Epithelial cell of esophagus (primary cell): ENCODE measurements around the gene NINL.

Experiments
- DNase-seq: peaks from one replicate; pipeline ENCODE4 v3.0.0; 2010; ENCODE audit warnings: low read depth
- H3K4me3 ChIP-seq: 2 replicates; pipeline ENCODE4 v1.5.1; 2011; ENCODE audit warnings: mild to moderate bottlenecking, low read length, control low read depth
- TF ChIP-seq, protein P1 (sequence below): IDR thresholded peaks from 2 replicates; pipeline ENCODE4 v1.5.1; 2011; ENCODE audit warnings: low read depth, mild to moderate bottlenecking, low read length, control low read depth, inconsistent platforms; ENCODE audit not compliant: insufficient read depth; ENCODE audit errors: missing control alignments

Gene NINL

DNA sequence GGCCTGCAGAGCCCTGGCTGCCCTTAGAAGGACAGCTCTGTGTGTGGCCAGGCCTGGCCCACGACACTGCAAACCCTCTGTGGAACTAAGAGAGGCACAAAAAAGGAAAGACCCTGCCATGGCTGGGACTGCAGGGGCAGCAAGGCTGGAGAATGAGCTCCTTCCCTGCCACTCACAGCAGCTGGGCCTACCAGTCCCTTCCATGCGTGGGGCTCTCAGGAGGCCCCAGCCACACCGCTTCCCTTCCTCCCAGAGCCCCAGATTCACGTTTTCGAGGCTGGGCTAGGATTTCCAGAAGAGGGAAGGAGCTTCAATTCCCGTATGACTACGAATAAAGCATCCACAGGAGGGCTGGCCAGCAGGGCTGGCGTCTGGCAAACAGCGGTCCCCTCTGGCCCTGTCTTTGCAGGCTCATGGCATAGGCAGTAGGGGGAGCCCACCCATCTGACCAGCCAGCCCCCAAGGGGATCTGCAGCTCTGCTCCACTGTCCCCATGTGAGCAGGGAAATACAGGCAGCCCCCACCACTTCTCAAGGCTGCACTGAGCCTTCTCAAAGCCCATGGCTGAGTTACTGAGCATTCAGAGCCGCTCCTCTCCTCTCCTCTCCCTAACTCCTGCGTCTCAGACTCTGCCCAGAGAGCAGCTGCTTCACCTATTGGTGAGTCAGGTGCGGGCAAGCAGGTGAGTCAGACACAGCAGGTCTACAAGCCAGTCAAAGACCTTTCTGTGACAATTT lies 53.1 kb downstream of the NINL start:
- TF ChIP-seq, protein P1, sequence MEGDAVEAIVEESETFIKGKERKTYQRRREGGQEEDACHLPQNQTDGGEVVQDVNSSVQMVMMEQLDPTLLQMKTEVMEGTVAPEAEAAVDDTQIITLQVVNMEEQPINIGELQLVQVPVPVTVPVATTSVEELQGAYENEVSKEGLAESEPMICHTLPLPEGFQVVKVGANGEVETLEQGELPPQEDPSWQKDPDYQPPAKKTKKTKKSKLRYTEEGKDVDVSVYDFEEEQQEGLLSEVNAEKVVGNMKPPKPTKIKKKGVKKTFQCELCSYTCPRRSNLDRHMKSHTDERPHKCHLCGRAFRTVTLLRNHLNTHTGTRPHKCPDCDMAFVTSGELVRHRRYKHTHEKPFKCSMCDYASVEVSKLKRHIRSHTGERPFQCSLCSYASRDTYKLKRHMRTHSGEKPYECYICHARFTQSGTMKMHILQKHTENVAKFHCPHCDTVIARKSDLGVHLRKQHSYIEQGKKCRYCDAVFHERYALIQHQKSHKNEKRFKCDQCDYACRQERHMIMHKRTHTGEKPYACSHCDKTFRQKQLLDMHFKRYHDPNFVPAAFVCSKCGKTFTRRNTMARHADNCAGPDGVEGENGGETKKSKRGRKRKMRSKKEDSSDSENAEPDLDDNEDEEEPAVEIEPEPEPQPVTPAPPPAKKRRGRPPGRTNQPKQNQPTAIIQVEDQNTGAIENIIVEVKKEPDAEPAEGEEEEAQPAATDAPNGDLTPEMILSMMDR: peak; percentile 8
- DNase-seq: peak; percentile 81
- no peak overlapping the region for H3K4me3 ChIP-seq

DNA sequence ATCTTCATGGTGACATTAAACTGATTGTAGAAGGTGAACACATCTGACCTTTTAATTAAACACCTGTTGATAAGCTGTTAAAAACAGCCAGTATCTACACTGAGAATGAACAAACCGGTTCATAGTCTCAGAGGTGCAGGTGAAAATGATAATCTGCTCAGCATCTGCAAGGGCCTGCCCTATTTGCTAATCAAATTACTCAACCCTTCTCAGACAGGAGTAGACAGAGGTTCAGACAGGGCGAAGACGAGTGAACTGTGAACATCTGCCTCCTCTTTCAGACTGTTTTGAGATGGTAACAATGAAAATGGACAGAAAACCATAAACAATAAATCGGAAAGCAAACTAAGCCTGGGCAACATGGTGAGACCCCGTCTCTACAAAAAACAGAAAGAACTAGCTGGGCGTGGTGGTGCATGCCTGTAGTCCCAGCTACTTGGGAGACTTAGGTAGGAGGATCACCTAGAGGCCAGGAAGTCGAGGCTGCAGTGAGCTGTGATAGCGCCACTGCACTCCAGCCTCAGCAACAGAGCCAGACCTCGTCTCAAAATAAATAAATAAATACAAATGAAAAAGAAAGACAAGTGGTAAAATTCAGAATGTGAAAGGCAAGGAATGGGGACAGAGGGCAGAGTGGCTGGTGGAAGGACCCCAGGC lies 55.9 kb downstream of the NINL start:
- H3K4me3 ChIP-seq: no peak overlapping the region
- TF ChIP-seq, protein P1: no peak
- DNase-seq: peak; percentile 34

DNA sequence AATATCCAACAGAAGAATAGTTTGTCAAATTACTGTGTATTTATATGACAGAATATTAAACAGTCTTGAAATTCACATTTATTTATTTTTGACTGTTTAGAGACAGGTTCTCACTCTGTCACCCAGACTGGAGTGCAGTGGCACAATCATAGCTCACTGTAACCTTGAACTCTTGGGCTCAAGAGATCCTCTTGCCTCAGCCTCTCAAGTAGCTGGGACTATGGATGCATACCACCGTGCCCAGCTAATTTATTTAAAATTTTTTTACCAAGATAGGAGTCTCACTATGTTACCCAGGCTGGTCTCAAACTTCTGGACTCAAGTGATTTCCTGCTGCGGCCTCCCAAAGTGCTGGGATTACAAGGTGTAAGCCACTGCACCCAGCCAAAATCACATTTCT lies 57.4 kb downstream of the NINL start:
- TF ChIP-seq, protein P1: no peak
- H3K4me3 ChIP-seq: no peak overlapping the region
- DNase-seq: no peak

DNA sequence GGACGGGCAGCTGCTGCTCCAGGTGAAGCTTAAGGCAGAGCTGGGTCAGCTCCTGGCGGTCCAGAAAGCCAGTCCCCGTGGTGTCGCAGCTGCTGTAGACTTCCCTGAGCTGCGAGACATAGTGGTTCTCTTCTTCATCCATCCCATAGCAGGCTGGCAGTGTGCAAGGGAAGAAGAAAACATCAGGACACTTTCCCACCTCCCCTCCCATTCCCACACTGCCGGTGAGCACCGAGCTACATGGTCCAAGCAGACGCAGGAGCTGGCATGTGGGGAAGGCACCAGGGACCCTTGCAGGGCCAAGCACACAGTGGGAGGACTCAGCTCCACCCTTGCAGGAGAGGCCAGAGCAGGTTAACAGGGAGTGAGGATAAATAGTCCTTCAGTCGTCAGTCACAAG lies 58.9 kb downstream of the NINL start:
- TF ChIP-seq, protein P1: no peak
- H3K4me3 ChIP-seq: no peak overlapping the region
- no peak for DNase-seq

DNA sequence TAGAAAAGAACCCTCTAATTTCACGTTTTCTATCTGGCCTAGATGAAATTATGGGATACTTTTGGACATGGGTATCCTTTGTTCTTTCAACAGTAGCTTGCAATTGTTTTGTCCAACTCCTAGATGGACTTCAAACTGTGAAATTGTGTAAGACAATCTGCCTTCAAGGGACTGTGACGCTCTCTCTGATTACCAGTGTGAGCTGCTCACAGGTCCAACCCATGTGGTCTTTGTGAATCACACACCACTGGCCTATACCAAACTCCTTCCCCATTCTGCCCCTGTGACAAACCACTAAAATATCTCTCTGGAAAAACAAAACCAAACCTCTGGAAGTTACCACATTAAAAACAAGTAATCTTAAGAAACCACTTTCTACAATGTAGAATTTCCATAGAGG lies 59.5 kb downstream of the NINL start:
- DNase-seq: peak; percentile 94
- TF ChIP-seq, protein P1: no peak
- no peak overlapping the region for H3K4me3 ChIP-seq

DNA sequence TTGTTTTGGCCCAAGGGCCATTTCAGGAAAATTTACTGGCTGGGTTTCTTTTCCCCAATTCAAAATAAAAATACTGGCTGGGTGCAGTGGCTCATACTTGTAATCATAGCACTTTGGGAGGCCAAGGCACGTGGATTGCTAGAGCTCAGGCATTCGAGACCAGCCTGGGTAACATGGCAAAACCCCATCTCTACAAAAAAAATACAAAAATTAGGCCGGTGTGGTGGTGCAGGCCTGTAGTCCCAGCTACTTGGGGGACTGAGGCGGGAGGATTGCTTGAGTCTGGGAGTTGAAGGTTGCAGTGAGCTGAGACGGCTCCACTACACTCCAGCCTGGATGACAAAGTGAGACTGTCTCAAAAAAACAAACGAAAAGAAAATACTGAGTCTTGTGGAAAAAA lies 60.0 kb downstream of the NINL start:
- no peak for DNase-seq
- TF ChIP-seq, protein P1: no peak
- no peak overlapping the region for H3K4me3 ChIP-seq
